HCT116 (cell line): ENCODE measurements around the gene APOB. TPM values are rescaled to one million over a fixed set of nuclear protein-coding genes. Genes with fewer than 3 reads are reported as not detected.

ENCODE experiments used
- ATAC-seq: fragments of 200-7000 bp; cut with Tn5 transposase; 2 replicates; pipeline ENCODE4 v1.9.1; 2020; ENCODE audit warnings: mild to moderate bottlenecking, moderate library complexity
- BruUV-seq: library from RNA; stranded (reverse); fragments of 400-500 nt; replicated peaks from 2 replicates; lab custom pipeline; 2021; lab: Mats Ljungman, UMichigan
- CTCF ChIA-PET: fragments of 300-600 bp; sonication (Branson Sonifier 250); formaldehyde crosslinking; loops from one replicate; lab custom pipeline; 2021; ENCODE audit warnings: antibody characterized with exemption; lab: Charles Lee
- POLR2A ChIA-PET: fragments of 300-600, 350-600 bp; sonication (Branson Sonifier 250); formaldehyde crosslinking; loops from one replicate; lab custom pipeline; 2021; ENCODE audit warnings: antibody characterized with exemption; lab: Charles Lee
- RAD21 ChIA-PET, 2 experiments: fragments of 300-600 bp; sonication (Branson Sonifier 250); formaldehyde crosslinking; loops; one replicate each; lab custom pipeline; 2023; ENCODE audit warnings: low total read pairs in 2 of 2; ENCODE audit not compliant: uncharacterized antibody in 2 of 2, unreplicated experiment in 2 of 2, low non-redundant PET in 1 of 2; lab: Charles Lee
- DNase-seq: peaks from one replicate; pipeline ENCODE4 v3.0.0-alpha.2; 2010; ENCODE audit warnings: low read depth, low spot score
- H2AFZ ChIP-seq: fragments of 200-600 bp; shearing (Covaris generic), sonication (generic); 2 replicates; pipeline ENCODE4 v1.6.1; 2017; ENCODE audit warnings: low read depth, mixed run types, mixed read lengths, antibody characterized with exemption, low read length; ENCODE audit not compliant: poor library complexity, severe bottlenecking
- H3K27ac ChIP-seq: 2 replicates; pipeline ENCODE4 v1.5.1; 2012; ENCODE audit warnings: low read depth, low read length
- H3K27me3 ChIP-seq: fragments of 200-600 bp; sonication (generic); 2 replicates; pipeline ENCODE4 v1.6.1; 2016; ENCODE audit warnings: mixed run types, low read length, mixed read lengths; ENCODE audit not compliant: insufficient read depth
- H3K36me3 ChIP-seq, 2 experiments: fragments of 200-500 bp in 1 of 2; fragments of 200-600 bp in 1 of 2; sonication (Bioruptor generic) in 1 of 2; sonication (generic) in 1 of 2; 2 replicates each; pipeline versions ENCODE4 v1.5.1 to v1.6.1; 2014 to 2016; ENCODE audit warnings: low read length in 2 of 2, inconsistent platforms in 1 of 2, mixed read lengths in 1 of 2, mixed run types in 1 of 2; ENCODE audit not compliant: insufficient read depth in 2 of 2, control insufficient read depth in 1 of 2
- H3K4me1 ChIP-seq, 2 experiments: fragments of 200-600 bp in 1 of 2; sonication (generic) in 1 of 2; 2 replicates each; pipeline versions ENCODE4 v1.5.1 to v1.6.1; 2012 to 2017; ENCODE audit warnings: low read length in 2 of 2, inconsistent platforms in 1 of 2, mild to moderate bottlenecking in 1 of 2, mixed read lengths in 1 of 2, mixed run types in 1 of 2, moderate library complexity in 1 of 2; ENCODE audit not compliant: insufficient read depth in 2 of 2, control insufficient read depth in 1 of 2
- H3K4me2 ChIP-seq: fragments of 200-600 bp; sonication (generic); 2 replicates; pipeline ENCODE4 v1.6.1; 2017; ENCODE audit warnings: mixed run types, low read length, mixed read lengths
- H3K4me3 ChIP-seq, 2 experiments: fragments of 200-600 bp in 1 of 2; sonication (generic) in 1 of 2; replicated peaks in 1 of 2; 2 replicates each; pipeline ENCODE4 v1.5.1; 2011 to 2016; ENCODE audit warnings: low read length in 2 of 2, control low read depth in 1 of 2, low read depth in 1 of 2, mild to moderate bottlenecking in 1 of 2, mixed read lengths in 1 of 2, mixed run types in 1 of 2
- H3K79me2 ChIP-seq: fragments of 200-600 bp; sonication (generic); 2 replicates; pipeline ENCODE4 v1.6.1; 2017; ENCODE audit warnings: mild to moderate bottlenecking, mixed run types, low read length, moderate library complexity, mixed read lengths; ENCODE audit not compliant: insufficient read depth
- H3K9ac ChIP-seq: fragments of 200-600 bp; sonication (generic); 2 replicates; pipeline ENCODE4 v1.6.1; 2016; ENCODE audit warnings: low read length, mixed read lengths
- H3K9me2 ChIP-seq: fragments of 200-600 bp; sonication (generic), shearing (Covaris generic); 2 replicates; pipeline ENCODE4 v1.6.1; 2017; ENCODE audit warnings: mixed run types, mild to moderate bottlenecking, moderate library complexity; ENCODE audit not compliant: insufficient read depth
- H3K9me3 ChIP-seq, 2 experiments: fragments of 200-500 bp in 1 of 2; fragments of 200-600 bp in 1 of 2; sonication (Bioruptor generic) in 1 of 2; sonication (generic) in 1 of 2; 2 replicates each; pipeline ENCODE4 v1.6.1; 2014 to 2017; ENCODE audit warnings: low read length in 2 of 2, mixed read lengths in 2 of 2, inconsistent platforms in 1 of 2, low read depth in 1 of 2, mild to moderate bottlenecking in 1 of 2, mixed run types in 1 of 2, moderate library complexity in 1 of 2; ENCODE audit not compliant: control insufficient read depth in 1 of 2, insufficient read depth in 1 of 2
- H4K20me1 ChIP-seq: fragments of 200-600 bp; sonication (generic), shearing (Covaris generic); 2 replicates; pipeline ENCODE4 v1.6.1; 2017; ENCODE audit warnings: mixed run types, mild to moderate bottlenecking, moderate library complexity; ENCODE audit not compliant: insufficient read depth
- ATF3 ChIP-seq: IDR thresholded peaks from 2 replicates; pipeline ENCODE4 v1.6.1; 2012
- CEBPB ChIP-seq: IDR thresholded peaks from 2 replicates; pipeline ENCODE4 v1.6.1; 2012; ENCODE audit warnings: low read depth
- ELF1 ChIP-seq: IDR thresholded peaks from 2 replicates; pipeline ENCODE4 v1.6.1; 2012; ENCODE audit warnings: low read depth, borderline replicate concordance
- RAD21 ChIP-seq: IDR thresholded peaks from 2 replicates; pipeline ENCODE4 v1.6.1; 2012; ENCODE audit warnings: low read depth, mild to moderate bottlenecking
- SIN3A ChIP-seq: IDR thresholded peaks from 2 replicates; pipeline ENCODE4 v1.6.1; 2012; ENCODE audit warnings: low read depth
- TCF7L2 ChIP-seq: IDR thresholded peaks from 2 replicates; pipeline ENCODE4 v1.7.0; 2011; ENCODE audit warnings: borderline replicate concordance, inconsistent platforms; ENCODE audit not compliant: insufficient read depth, insufficient read length; ENCODE audit errors: extremely low read depth
- YY1 ChIP-seq: IDR thresholded peaks from 2 replicates; pipeline ENCODE4 v1.6.1; 2011; ENCODE audit warnings: low read length, low read depth, moderate library complexity, mild to moderate bottlenecking; ENCODE audit not compliant: insufficient replicate concordance; ENCODE audit errors: extremely low read depth
- ZFX ChIP-seq: fragments of 450-650 bp; IDR thresholded peaks from 2 replicates; pipeline ENCODE4 v1.6.1; 2017
- ZNF274 ChIP-seq: fragments of 200-500 bp; sonication (Bioruptor generic); IDR thresholded peaks from 2 replicates; pipeline ENCODE4 v1.6.1; 2014; ENCODE audit warnings: mild to moderate bottlenecking, low read depth, low read length, inconsistent platforms
- intact Hi-C: fragments of 100-400 bp; cut with micrococcal nuclease; formaldehyde crosslinking; loops from 2 replicates; pipeline ENCODE4 v1.10.0; 2022
- total RNA-seq: library from RNA; stranded (reverse); gene quantifications from one replicate; pipeline ENCODE4 v1.2.1, GENCODE V29; 2021; ENCODE audit not compliant: unreplicated experiment

Gene APOB
- total RNA-seq, 1 experiment from 2014 or later: 1.6 TPM

- Histone ChIP-seq H3K4me1 (no peaks in the 10 kb centered on the region), H3K27ac (no peak overlapping the region), H3K9me2 (no peaks in the 10 kb centered on the region), H3K36me3 (no peaks in the 10 kb centered on the region), H4K20me1 (no peaks in the 10 kb centered on the region), H3K9ac (no peak overlapping the region), H3K79me2 (no peaks in the 10 kb centered on the region), H3K4me2 (no peak overlapping the region), H3K27me3 (peaks cover 32% of the 10 kb centered on the region; the same call in 1 of the 2 replicates), H3K4me3 (no peak overlapping the region), H3K9me3 (no peaks in the 10 kb centered on the region), H2AFZ (no peak overlapping the region)
- ChIA-PET CTCF (no interaction called here), POLR2A (no interaction called here), RAD21 (no interaction called here)
- intact Hi-C loops: loop anchor here (5.0 kb wide), 1 partner anchor 237 kb away; no protein-coding TSS in a partner anchor
- DNase-seq (no peak), ATAC-seq (no peak)
- TF ChIP-seq ELF1 (no peak), ZFX (no peak), ATF3 (no peak), CEBPB (no peak), ZNF274 (no peak), RAD21 (no peak), SIN3A (no peak)
- no TSS peak for BruUV-seq
Measured at GRCh38 chr2:21019678-21020021, 24.2 kb downstream of the APOB start.

- BruUV-seq: no TSS peak
- TF ChIP-seq SIN3A (no peak), ELF1 (no peak), YY1 (no peak), CEBPB (no peak), TCF7L2 (no peak)
- H3K36me3 ChIP-seq: no peaks in the 10 kb centered on the region
- peaks cover 35% of the 10 kb centered on the region; the same call in 1 of the 2 replicates for H3K27me3 ChIP-seq
- H3K79me2 ChIP-seq: no peaks in the 10 kb centered on the region
- ATAC-seq: no peak
- no peak overlapping the region for H3K27ac ChIP-seq
- no peak overlapping the region for H2AFZ ChIP-seq
- H3K9ac ChIP-seq: no peak overlapping the region
- no peak for DNase-seq
- ChIA-PET CTCF (no interaction called here), RAD21 (no interaction called here), POLR2A (no interaction called here)
- H3K9me2 ChIP-seq: no peaks in the 10 kb centered on the region
- no peaks in the 10 kb centered on the region for H3K9me3 ChIP-seq
- H3K4me1 ChIP-seq: no peaks in the 10 kb centered on the region
- no peak overlapping the region for H3K4me2 ChIP-seq
- H3K4me3 ChIP-seq: no peak overlapping the region
- intact Hi-C loops: no loop called here
- no peaks in the 10 kb centered on the region for H4K20me1 ChIP-seq
Measured at GRCh38 chr2:21019000-21019677, 24.7 kb downstream of the APOB start.
